B cell (primary cell): ENCODE measurements around the gene ACMSD. TPM values are rescaled to one million over a fixed set of nuclear protein-coding genes. Genes with fewer than 3 reads are reported as not detected.

Experiments
- ATAC-seq: fragments of 200-7000 bp; cut with Tn5 transposase; one replicate; pipeline ENCODE4 v1.10.0; 2021; ENCODE audit warnings: low read depth, mild to moderate bottlenecking, moderate number of reproducible peaks, moderate library complexity
- CTCF ChIA-PET: fragments of 350-600 bp; sonication (Branson Sonifier 250); formaldehyde crosslinking; loops from one replicate; lab custom pipeline; 2021; ENCODE audit warnings: antibody characterized with exemption, inconsistent platforms; lab: Charles Lee
- POLR2A ChIA-PET: fragments of 350-600 bp; sonication (Branson Sonifier 250); formaldehyde crosslinking; loops from one replicate; lab custom pipeline; 2021; ENCODE audit warnings: antibody characterized with exemption; lab: Charles Lee
- DNase-seq: peaks from one replicate; pipeline ENCODE4 v3.0.0; 2013
- H2AFZ ChIP-seq: 2 replicates; pipeline ENCODE4 v1.6.1; 2012; ENCODE audit warnings: mild to moderate bottlenecking, low read depth, low read length; ENCODE audit not compliant: insufficient read depth, poor library complexity, severe bottlenecking
- H3K27ac ChIP-seq, 2 donors: 1 replicate in 1 of 2; 2 replicates in 1 of 2; pipeline ENCODE4 v1.5.1; 2012 to 2013; ENCODE audit warnings: low read length in 2 of 2, mild to moderate bottlenecking in 2 of 2, moderate library complexity in 1 of 2
- H3K27me3 ChIP-seq, 4 experiments: fragments of 200-600 bp in 1 of 4; sonication (generic) in 1 of 4; replicated peaks in 1 of 4; 1 replicate in 2 of 4; 2 replicates in 2 of 4; pipeline versions ENCODE4 v1.6.1 to v1.7.0; 2013 to 2016; ENCODE audit warnings: low read length in 3 of 4, mild to moderate bottlenecking in 2 of 4, mixed read lengths in 1 of 4, moderate library complexity in 1 of 4; ENCODE audit not compliant: insufficient read depth in 4 of 4, control insufficient read depth in 3 of 4; ENCODE audit errors: control extremely low read depth in 1 of 4
- H3K36me3 ChIP-seq, 2 experiments: replicated peaks in 1 of 2; 1 replicate in 1 of 2; 2 replicates in 1 of 2; pipeline versions ENCODE4 v1.6.1 to v1.7.1; 2013; ENCODE audit warnings: low read length in 1 of 2; ENCODE audit not compliant: insufficient read depth in 2 of 2, control insufficient read depth in 1 of 2; ENCODE audit errors: control extremely low read depth in 1 of 2, extremely low read depth in 1 of 2
- H3K4me1 ChIP-seq, 2 donors: fragments of 200-600 bp in 1 of 2; sonication (generic) in 1 of 2; 1 replicate in 1 of 2; 2 replicates in 1 of 2; pipeline versions ENCODE4 v1.5.1 to v1.6.1; 2013 to 2017; ENCODE audit warnings: low read length in 2 of 2; ENCODE audit not compliant: control insufficient read depth in 2 of 2, insufficient read depth in 2 of 2
- H3K4me2 ChIP-seq: replicated peaks from 2 replicates; pipeline ENCODE3; 2012; ENCODE audit warnings: mild to moderate bottlenecking, low read depth, low read length; ENCODE audit not compliant: poor library complexity, severe bottlenecking
- H3K4me3 ChIP-seq, 5 experiments: fragments of 200-600 bp in 1 of 5; sonication (generic) in 1 of 5; 1 replicate in 3 of 5; 2 replicates in 2 of 5; pipeline versions ENCODE4 v1.5.1 to v1.7.0; 2011 to 2016; ENCODE audit warnings: low read length in 4 of 5, mild to moderate bottlenecking in 4 of 5, low read depth in 2 of 5, control low read depth in 1 of 5, moderate library complexity in 1 of 5; ENCODE audit not compliant: insufficient read depth in 1 of 5; ENCODE audit errors: control extremely low read depth in 1 of 5, extremely low read depth in 1 of 5
- H3K79me2 ChIP-seq: fragments of 200-600 bp; sonication (generic); one replicate; pipeline ENCODE4 v1.6.0; 2016; ENCODE audit warnings: low read length; ENCODE audit not compliant: control insufficient read depth, insufficient read depth
- H3K9ac ChIP-seq: fragments of 200-600 bp; sonication (generic); 2 replicates; pipeline ENCODE4 v1.6.1; 2017; ENCODE audit warnings: mild to moderate bottlenecking, low read length, moderate library complexity
- H3K9me3 ChIP-seq, 3 donors: one replicate each; pipeline versions ENCODE4 v1.6.1 to v1.7.1; 2013; ENCODE audit warnings: low read length in 2 of 3; ENCODE audit not compliant: control insufficient read depth in 2 of 3, insufficient read depth in 1 of 3; ENCODE audit errors: control extremely low read depth in 1 of 3
- H4K20me1 ChIP-seq: 2 replicates; pipeline ENCODE4 v1.6.0; 2012; ENCODE audit warnings: mild to moderate bottlenecking, low read length; ENCODE audit not compliant: insufficient read depth, control insufficient read depth, poor library complexity, severe bottlenecking
- H3K27ac Mint-ChIP-seq: one replicate; pipeline ENCODE4 v1.8.0; 2021; ENCODE audit warnings: mixed read lengths
- H3K27me3 Mint-ChIP-seq: one replicate; pipeline ENCODE4 v1.8.0; 2021; ENCODE audit warnings: mixed read lengths
- H3K4me1 Mint-ChIP-seq: one replicate; pipeline ENCODE4 v1.8.0; 2021; ENCODE audit warnings: mixed read lengths
- H3K4me3 Mint-ChIP-seq: one replicate; pipeline ENCODE4 v1.8.0; 2021; ENCODE audit warnings: mixed read lengths
- H3K9me3 Mint-ChIP-seq: one replicate; pipeline ENCODE4 v1.8.0; 2022; ENCODE audit warnings: mixed read lengths; ENCODE audit not compliant: insufficient read depth
- CTCF ChIP-seq: fragments of 200-600 bp; IDR thresholded peaks from one replicate; pipeline ENCODE4 v1.8.0; 2022; ENCODE audit warnings: antibody characterized with exemption, mild to moderate bottlenecking
- EZH2 ChIP-seq: IDR thresholded peaks from 2 replicates; pipeline ENCODE4 v1.6.1; 2012; ENCODE audit warnings: borderline replicate concordance, low read depth, mild to moderate bottlenecking, moderate library complexity, low read length; ENCODE audit not compliant: insufficient read depth, poor library complexity, severe bottlenecking
- WGBS: methylation state at CpG from one replicate; pipeline ENCODE4 v1.1.5; 2013; ENCODE audit warnings: missing lambda C conversion rate; ENCODE audit not compliant: insufficient coverage; 5-methylcytosine and 5-hydroxymethylcytosine counted together
- intact Hi-C: fragments of 100-400 bp; cut with micrococcal nuclease; formaldehyde crosslinking; loops from one replicate; pipeline ENCODE4 v1.10.0; 2022
- polyA plus RNA-seq: library from polyadenylated mRNA; depleted of rRNA; stranded (reverse); fragments of >200 nt; gene quantifications from 2 replicates; pipeline ENCODE4 v1.2.3, GENCODE V29; 2012
- total RNA-seq, 2 donors: library from RNA; stranded (reverse); fragments of 120-200 nt in 1 of 2; gene quantifications; 1 replicate in 1 of 2; 2 replicates in 1 of 2; pipeline versions ENCODE4 v1.2.3 to v1.2.4, GENCODE V29; 2013 to 2022

The ACMSD gene
- total and polyA plus RNA-seq, 2 donors (not counting 1 experiment from before 2014, with no cell fraction given) = not detected

DNA sequence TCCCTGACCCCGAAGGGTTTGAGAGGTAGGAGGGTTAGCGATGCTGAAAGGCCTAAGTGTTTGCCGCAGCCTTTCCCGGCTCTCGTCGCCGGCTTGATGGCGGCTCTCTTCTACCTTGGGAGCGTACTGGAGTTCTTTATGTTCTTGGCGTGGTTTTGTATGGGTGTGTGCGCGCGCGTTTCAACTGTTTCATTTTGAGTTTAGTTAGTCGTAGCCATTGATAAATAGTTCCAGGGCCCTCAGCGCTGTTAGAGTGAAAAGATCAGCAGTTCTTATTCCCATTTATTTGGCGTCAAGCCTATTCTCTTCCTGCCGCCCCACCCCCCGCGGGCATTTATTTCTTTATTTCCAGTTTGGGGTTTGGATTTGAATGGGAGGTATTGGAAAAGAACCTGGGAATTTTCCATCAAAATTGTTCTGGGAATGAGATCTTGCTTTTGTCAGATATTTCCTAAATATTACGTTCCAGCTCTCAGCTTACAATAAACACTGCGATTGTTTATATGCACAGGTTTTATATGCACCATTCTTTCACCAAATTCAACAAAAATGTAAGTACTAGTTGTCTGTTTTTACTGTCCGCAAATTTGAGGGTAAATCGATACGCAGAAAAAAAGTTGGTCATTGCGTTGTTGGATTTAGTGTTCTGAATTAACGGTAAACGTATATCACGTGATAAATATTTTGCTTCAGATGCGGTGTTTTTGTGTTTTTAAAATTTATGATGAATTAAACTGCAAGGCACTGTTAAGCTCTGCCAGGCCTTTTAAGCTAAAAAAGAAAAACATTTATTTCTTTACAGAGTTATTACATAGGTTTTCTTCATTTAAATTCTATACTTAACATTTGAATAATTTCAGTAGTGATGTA, 81.2 kb downstream of the ACMSD start:
- H2AFZ ChIP-seq = peak overlapping the region; percentile 91
- Mint-ChIP-seq H3K4me3 (peak overlapping the region; percentile 85), H3K27me3 (no peaks in the 10 kb centered on the region), H3K9me3 (no peaks in the 10 kb centered on the region), H3K4me1 (peaks cover 54% of the 10 kb centered on the region), H3K27ac (peak overlapping the region; percentile 94)
- DNase-seq (no peak), ATAC-seq (no peak)
- H4K20me1 ChIP-seq = peaks cover 28% of the 10 kb centered on the region
- H3K27me3 ChIP-seq = no peaks in the 10 kb centered on the region
- ChIA-PET POLR2A (interaction anchor here (0.5 to 1.6 kb wide), 2 partner anchors 612 to 849 kb away, joined by 3 to 8 read pairs; partner anchors contain the start of genes R3HDM1 and ZRANB3), CTCF (interaction anchor here (0.9 to 1.2 kb wide), 2 partner anchors 9 to 22 kb away, joined by 3 read pairs; no protein-coding TSS in a partner anchor)
- peaks cover 76% of the 10 kb centered on the region for H3K79me2 ChIP-seq
- H3K4me2 ChIP-seq = peak overlapping the region; percentile 79
- H3K9me3 ChIP-seq = no peaks in the 10 kb centered on the region
- peak overlapping the region; percentile 91 for H3K9ac ChIP-seq
- peaks cover 0 to 19% of the 10 kb centered on the region in 2 experiments for H3K36me3 ChIP-seq
- WGBS = 3% methylated on average over 19 of the region's 30 CpGs
- TF ChIP-seq EZH2 = no peak
- no peak for TF ChIP-seq CTCF
- peaks cover 31 to 33% of the 10 kb centered on the region in 2 donors for H3K4me1 ChIP-seq
- H3K4me3 ChIP-seq = peak overlapping the region; percentile 78 to 98 (median 93)
- H3K27ac ChIP-seq = peak overlapping the region; percentile 94
- intact Hi-C loops = loop anchor here (5.0 kb wide), 2 partner anchors 642 to 802 kb away; no protein-coding TSS in a partner anchor

- TF ChIP-seq CTCF (no peak), EZH2 (no peak)
- Histone ChIP-seq H3K4me1 (peaks cover 28 to 29% of the 10 kb centered on the region in 2 donors), H3K9ac (no peak overlapping the region), H3K79me2 (peaks cover 99% of the 10 kb centered on the region), H3K4me2 (no peak overlapping the region), H3K27ac (no peak overlapping the region), H3K9me3 (no peaks in the 10 kb centered on the region), H3K27me3 (no peaks in the 10 kb centered on the region), H3K36me3 (peaks cover 0 to 31% of the 10 kb centered on the region in 2 experiments), H3K4me3 (no peak overlapping the region), H2AFZ (no peak overlapping the region), H4K20me1 (peaks cover 77% of the 10 kb centered on the region)
- intact Hi-C loops = no loop called here
- H3K27ac Mint-ChIP-seq = no peak overlapping the region
- no CpG with 5 or more reads among the region's 1 CpG for WGBS
- POLR2A ChIA-PET = no interaction called here
- DNase-seq (no peak), ATAC-seq (no peak)
- CTCF ChIA-PET = no interaction called here
- peaks cover 62% of the 10 kb centered on the region for H3K4me1 Mint-ChIP-seq
- H3K9me3 Mint-ChIP-seq = no peaks in the 10 kb centered on the region
- no peaks in the 10 kb centered on the region for H3K27me3 Mint-ChIP-seq
- no peak overlapping the region for H3K4me3 Mint-ChIP-seq
These were observed 86.5 kb downstream of the ACMSD start for GRCh38 chr2:134924912-134925311.
